ENCODE data around the gene TEAD1. TPM values are rescaled to one million over a fixed set of nuclear protein-coding genes. Genes with fewer than 3 reads are reported as not detected.

Gene TEAD1
- 10 to 100 TPM; 10.4 to 11.2 TPM for polyA plus RNA-seq

- Histone ChIP-seq H3K9me3 (ENCODE audit: control insufficient read depth in 2 of 2, insufficient read depth in 1 of 2, low read depth in 1 of 2, low read length in 1 of 2) (no peaks in the 10 kb centered on the region), H3K27ac (ENCODE audit: low read depth in 2 of 2, low read length in 1 of 2) (peak within 1 kb of the TSS; percentile 97 to 98), H3K27me3 (ENCODE audit: control insufficient read depth in 1 of 2, insufficient read depth in 2 of 2, low read length in 2 of 2) (no peaks in the 10 kb centered on the region), H3K4me3 (ENCODE audit: low read depth in 1 of 2, low read length in 2 of 2) (peak within 1 kb of the TSS; percentile 78 to 99), H3K4me1 (ENCODE audit: control insufficient read depth in 2 of 2, insufficient read depth in 2 of 2, low read length in 1 of 2) (peaks cover 0 to 2% of the 10 kb centered on the region in 2 donors), H3K36me3 (ENCODE audit: control insufficient read depth in 2 of 2, insufficient read depth in 2 of 2, low read length in 1 of 2) (no peaks in the 10 kb centered on the region)
- 1% methylated on average over 91 to 95 of the region's 95 CpGs for WGBS, 2 donors
Observed at GRCh38 chr11:12673924-12674570, at the start of gene TEAD1. TEAD1 (plus strand) TSS chr11:12674421.

GRCh38 chr11:12624595-12624994 is 49.6 kb upstream of the TEAD1 start:
- H3K27ac ChIP-seq (ENCODE audit: low read depth in 2 of 2, low read length in 1 of 2): no peak overlapping the region
- H3K4me3 ChIP-seq (ENCODE audit: low read depth in 1 of 2, low read length in 2 of 2): no peak overlapping the region
- no peaks in the 10 kb centered on the region for H3K27me3 ChIP-seq (ENCODE audit: control insufficient read depth in 1 of 2, insufficient read depth in 2 of 2, low read length in 2 of 2)
- WGBS, 2 donors: 94 to 96% methylated on average over 4 of the region's 4 CpGs
- no peaks in the 10 kb centered on the region for H3K9me3 ChIP-seq (ENCODE audit: control insufficient read depth in 2 of 2, insufficient read depth in 1 of 2, low read depth in 1 of 2, low read length in 1 of 2)
- H3K36me3 ChIP-seq (ENCODE audit: control insufficient read depth in 2 of 2, insufficient read depth in 2 of 2, low read length in 1 of 2): no peaks in the 10 kb centered on the region
- H3K4me1 ChIP-seq (ENCODE audit: control insufficient read depth in 2 of 2, insufficient read depth in 2 of 2, low read length in 1 of 2): no peaks in the 10 kb centered on the region

GRCh38 chr11:12625438-12626071 is 48.7 kb upstream of the TEAD1 start:
- Histone ChIP-seq H3K27ac (ENCODE audit: low read depth in 2 of 2, low read length in 1 of 2) (no peak overlapping the region), H3K9me3 (ENCODE audit: control insufficient read depth in 2 of 2, insufficient read depth in 1 of 2, low read depth in 1 of 2, low read length in 1 of 2) (no peaks in the 10 kb centered on the region)
- 37 to 48% methylated on average over 4 of the region's 4 CpGs for WGBS, 2 donors

GRCh38 chr11:12626616-12627015 is 47.6 kb upstream of the TEAD1 start:
- WGBS, 2 donors: 92 to 95% methylated on average over 4 to 5 of the region's 5 CpGs

More at GRCh38 chr11:12625438-12626071, 48.7 kb upstream of the TEAD1 start:
- H3K4me1 ChIP-seq (ENCODE audit: control insufficient read depth in 2 of 2, insufficient read depth in 2 of 2, low read length in 1 of 2): no peaks in the 10 kb centered on the region
- H3K36me3 ChIP-seq (ENCODE audit: control insufficient read depth in 2 of 2, insufficient read depth in 2 of 2, low read length in 1 of 2): no peaks in the 10 kb centered on the region
- no peaks in the 10 kb centered on the region for H3K27me3 ChIP-seq (ENCODE audit: control insufficient read depth in 1 of 2, insufficient read depth in 2 of 2, low read length in 2 of 2)
- no peak overlapping the region for H3K4me3 ChIP-seq (ENCODE audit: low read depth in 1 of 2, low read length in 2 of 2)

GRCh38 chr11:12628314-12628713 is 45.9 kb upstream of the TEAD1 start:
- H3K4me3 ChIP-seq (ENCODE audit: low read depth in 1 of 2, low read length in 2 of 2): no peak overlapping the region
- H3K27ac ChIP-seq (ENCODE audit: low read depth in 2 of 2, low read length in 1 of 2): no peak overlapping the region
- WGBS, 2 donors: 72 to 82% methylated on average over 4 of the region's 4 CpGs
- no peaks in the 10 kb centered on the region for H3K36me3 ChIP-seq (ENCODE audit: control insufficient read depth in 2 of 2, insufficient read depth in 2 of 2, low read length in 1 of 2)
- no peaks in the 10 kb centered on the region for H3K9me3 ChIP-seq (ENCODE audit: control insufficient read depth in 2 of 2, insufficient read depth in 1 of 2, low read depth in 1 of 2, low read length in 1 of 2)
- no peaks in the 10 kb centered on the region for H3K27me3 ChIP-seq (ENCODE audit: control insufficient read depth in 1 of 2, insufficient read depth in 2 of 2, low read length in 2 of 2)
- H3K4me1 ChIP-seq (ENCODE audit: control insufficient read depth in 2 of 2, insufficient read depth in 2 of 2, low read length in 1 of 2): no peaks in the 10 kb centered on the region

More at GRCh38 chr11:12626616-12627015, 47.6 kb upstream of the TEAD1 start:
- Histone ChIP-seq H3K4me3 (ENCODE audit: low read depth in 1 of 2, low read length in 2 of 2) (no peak overlapping the region), H3K36me3 (ENCODE audit: control insufficient read depth in 2 of 2, insufficient read depth in 2 of 2, low read length in 1 of 2) (no peaks in the 10 kb centered on the region), H3K4me1 (ENCODE audit: control insufficient read depth in 2 of 2, insufficient read depth in 2 of 2, low read length in 1 of 2) (no peaks in the 10 kb centered on the region), H3K27ac (ENCODE audit: low read depth in 2 of 2, low read length in 1 of 2) (no peak overlapping the region), H3K27me3 (ENCODE audit: control insufficient read depth in 1 of 2, insufficient read depth in 2 of 2, low read length in 2 of 2) (no peaks in the 10 kb centered on the region), H3K9me3 (ENCODE audit: control insufficient read depth in 2 of 2, insufficient read depth in 1 of 2, low read depth in 1 of 2, low read length in 1 of 2) (no peaks in the 10 kb centered on the region)

GRCh38 chr11:12629601-12630313 is 44.5 kb upstream of the TEAD1 start:
- H3K27me3 ChIP-seq (ENCODE audit: control insufficient read depth in 1 of 2, insufficient read depth in 2 of 2, low read length in 2 of 2): no peaks in the 10 kb centered on the region
- H3K4me3 ChIP-seq (ENCODE audit: low read depth in 1 of 2, low read length in 2 of 2): no peak overlapping the region
- 81 to 82% methylated on average over 6 of the region's 6 CpGs for WGBS, 2 donors
- no peaks in the 10 kb centered on the region for H3K4me1 ChIP-seq (ENCODE audit: control insufficient read depth in 2 of 2, insufficient read depth in 2 of 2, low read length in 1 of 2)
- no peaks in the 10 kb centered on the region for H3K36me3 ChIP-seq (ENCODE audit: control insufficient read depth in 2 of 2, insufficient read depth in 2 of 2, low read length in 1 of 2)
- H3K27ac ChIP-seq (ENCODE audit: low read depth in 2 of 2, low read length in 1 of 2): no peak overlapping the region
- no peaks in the 10 kb centered on the region for H3K9me3 ChIP-seq (ENCODE audit: control insufficient read depth in 2 of 2, insufficient read depth in 1 of 2, low read depth in 1 of 2, low read length in 1 of 2)

GRCh38 chr11:12631651-12632050 is 42.6 kb upstream of the TEAD1 start:
- H3K27me3 ChIP-seq (ENCODE audit: control insufficient read depth in 1 of 2, insufficient read depth in 2 of 2, low read length in 2 of 2): no peaks in the 10 kb centered on the region
- H3K9me3 ChIP-seq (ENCODE audit: control insufficient read depth in 2 of 2, insufficient read depth in 1 of 2, low read depth in 1 of 2, low read length in 1 of 2): no peaks in the 10 kb centered on the region
- no peaks in the 10 kb centered on the region for H3K4me1 ChIP-seq (ENCODE audit: control insufficient read depth in 2 of 2, insufficient read depth in 2 of 2, low read length in 1 of 2)
- H3K27ac ChIP-seq (ENCODE audit: low read depth in 2 of 2, low read length in 1 of 2): no peak overlapping the region
- 85 to 91% methylated on average over 4 of the region's 4 CpGs for whole genome bisulfite sequencing, 2 donors
- no peak overlapping the region for H3K4me3 ChIP-seq (ENCODE audit: low read depth in 1 of 2, low read length in 2 of 2)
- no peaks in the 10 kb centered on the region for H3K36me3 ChIP-seq (ENCODE audit: control insufficient read depth in 2 of 2, insufficient read depth in 2 of 2, low read length in 1 of 2)

GRCh38 chr11:12634329-12634728 is 39.9 kb upstream of the TEAD1 start:
- Histone ChIP-seq H3K36me3 (ENCODE audit: control insufficient read depth in 2 of 2, insufficient read depth in 2 of 2, low read length in 1 of 2) (no peaks in the 10 kb centered on the region), H3K4me1 (ENCODE audit: control insufficient read depth in 2 of 2, insufficient read depth in 2 of 2, low read length in 1 of 2) (no peaks in the 10 kb centered on the region), H3K27me3 (ENCODE audit: control insufficient read depth in 1 of 2, insufficient read depth in 2 of 2, low read length in 2 of 2) (no peaks in the 10 kb centered on the region), H3K9me3 (ENCODE audit: control insufficient read depth in 2 of 2, insufficient read depth in 1 of 2, low read depth in 1 of 2, low read length in 1 of 2) (no peaks in the 10 kb centered on the region), H3K4me3 (ENCODE audit: low read depth in 1 of 2, low read length in 2 of 2) (no peak overlapping the region), H3K27ac (ENCODE audit: low read depth in 2 of 2, low read length in 1 of 2) (no peak overlapping the region)
- WGBS, 2 donors: 91 to 93% methylated on average over 1 of the region's 1 CpG

GRCh38 chr11:12636871-12637410 is 37.3 kb upstream of the TEAD1 start:
- WGBS, 2 donors: 75 to 85% methylated on average over 5 of the region's 5 CpGs
- H3K36me3 ChIP-seq (ENCODE audit: control insufficient read depth in 2 of 2, insufficient read depth in 2 of 2, low read length in 1 of 2): no peaks in the 10 kb centered on the region
- no peaks in the 10 kb centered on the region for H3K4me1 ChIP-seq (ENCODE audit: control insufficient read depth in 2 of 2, insufficient read depth in 2 of 2, low read length in 1 of 2)
- no peak overlapping the region for H3K27ac ChIP-seq (ENCODE audit: low read depth in 2 of 2, low read length in 1 of 2)
- peaks cover 0 to 2% of the 10 kb centered on the region in 2 donors for H3K9me3 ChIP-seq (ENCODE audit: control insufficient read depth in 2 of 2, insufficient read depth in 1 of 2, low read depth in 1 of 2, low read length in 1 of 2)
- H3K27me3 ChIP-seq (ENCODE audit: control insufficient read depth in 1 of 2, insufficient read depth in 2 of 2, low read length in 2 of 2): no peaks in the 10 kb centered on the region
- no peak overlapping the region for H3K4me3 ChIP-seq (ENCODE audit: low read depth in 1 of 2, low read length in 2 of 2)

All from esophagus (tissue), 2 donors.